ENCODE measurements around the gene NELFA.

The NELFA gene

GRCh38 chr4:2008921-2009650 lies at the start of gene NELFA:
TSS of gene NELFA (minus strand) at chr4:2008974. CDS start at chr4:2008959, 15 bp downstream.
- peak; percentile 92 for DNase-seq

DNA sequence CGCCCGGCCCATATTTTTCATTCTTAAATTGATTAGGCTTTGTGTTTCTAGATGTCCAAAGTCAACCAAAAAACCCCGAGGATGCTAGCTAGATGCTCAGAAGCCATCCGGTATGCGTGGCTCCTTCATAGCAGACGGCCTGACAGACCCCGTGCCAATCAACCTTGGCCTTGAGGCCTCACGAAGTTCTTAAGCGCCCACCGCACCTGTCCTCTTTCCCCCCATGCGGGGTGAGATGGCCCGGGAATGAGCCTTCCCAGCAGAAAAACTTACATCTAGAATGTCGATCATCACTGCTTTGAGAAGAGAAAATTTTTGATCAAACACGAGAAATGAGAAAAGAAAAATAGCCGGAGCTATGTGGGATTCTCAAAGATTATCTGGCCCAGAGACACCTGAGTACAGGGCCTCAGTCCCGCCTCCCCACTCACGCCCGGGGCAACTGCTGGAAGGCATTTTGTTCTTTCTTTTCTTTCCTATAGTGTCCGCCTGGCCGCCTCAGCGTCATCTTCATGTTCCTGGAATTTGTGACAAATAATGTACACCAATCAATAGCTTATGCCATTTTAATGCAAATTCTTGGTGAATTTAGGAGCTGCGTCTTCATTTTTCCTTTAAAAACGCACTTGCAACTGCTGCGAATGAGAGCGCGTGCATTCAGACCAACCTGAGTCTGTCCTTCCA lies 48.8 kb upstream of the NELFA start:
- no peak for DNase-seq

GRCh38 chr4:2054217-2054616 lies 45.4 kb upstream of the NELFA start:
- DNase-seq = no peak

GRCh38 chr4:2051086-2051485 lies 42.3 kb upstream of the NELFA start:
- no peak for DNase-seq

DNA sequence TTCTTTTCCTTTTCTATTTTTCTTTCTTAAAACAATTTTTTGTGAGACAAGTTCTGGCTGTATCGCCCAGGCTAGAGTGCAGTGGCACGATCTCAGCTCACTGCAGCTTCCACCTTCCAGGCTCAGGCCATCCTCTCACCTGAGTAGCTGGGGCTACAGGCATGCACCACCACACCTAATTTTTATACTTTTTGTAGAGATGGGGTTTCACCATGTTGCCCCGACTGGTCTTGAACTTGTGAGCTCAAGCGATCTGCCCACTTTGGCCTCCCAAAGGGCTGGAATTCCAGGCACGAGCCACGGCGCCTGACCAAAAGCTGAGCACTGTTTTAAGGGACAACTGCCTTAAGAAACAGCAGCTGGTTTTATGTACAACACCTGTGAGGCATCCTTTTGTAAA lies 41.0 kb upstream of the NELFA start:
- DNase-seq = no peak

DNA sequence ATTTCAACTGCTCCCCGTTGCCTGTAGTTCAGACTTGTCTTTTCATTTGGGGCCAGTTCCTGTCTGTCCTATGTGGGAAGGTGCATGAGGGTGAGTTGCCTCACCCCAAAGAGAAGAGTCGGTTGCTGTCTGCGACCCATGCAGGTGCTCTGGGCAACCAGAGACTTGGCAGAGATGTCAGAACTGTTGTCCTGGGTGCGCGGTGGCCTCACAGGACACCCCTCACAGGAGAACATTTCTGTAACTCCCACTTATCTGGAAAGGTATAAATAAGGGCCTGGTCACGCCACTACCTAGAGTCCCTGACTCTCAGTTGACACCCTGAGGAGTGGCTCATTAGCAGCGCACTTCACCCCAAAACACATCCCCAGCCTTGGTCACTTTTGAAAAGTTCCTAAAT lies 40.6 kb upstream of the NELFA start:
- DNase-seq = no peak

- no peak for DNase-seq
Measured at GRCh38 chr4:2048831-2049230, 40.1 kb upstream of the NELFA start.

- DNase-seq = no peak
Measured at GRCh38 chr4:2047781-2048581, 39.2 kb upstream of the NELFA start.

GRCh38 chr4:2047031-2047660 lies 38.4 kb upstream of the NELFA start:
- no peak for DNase-seq

DNA sequence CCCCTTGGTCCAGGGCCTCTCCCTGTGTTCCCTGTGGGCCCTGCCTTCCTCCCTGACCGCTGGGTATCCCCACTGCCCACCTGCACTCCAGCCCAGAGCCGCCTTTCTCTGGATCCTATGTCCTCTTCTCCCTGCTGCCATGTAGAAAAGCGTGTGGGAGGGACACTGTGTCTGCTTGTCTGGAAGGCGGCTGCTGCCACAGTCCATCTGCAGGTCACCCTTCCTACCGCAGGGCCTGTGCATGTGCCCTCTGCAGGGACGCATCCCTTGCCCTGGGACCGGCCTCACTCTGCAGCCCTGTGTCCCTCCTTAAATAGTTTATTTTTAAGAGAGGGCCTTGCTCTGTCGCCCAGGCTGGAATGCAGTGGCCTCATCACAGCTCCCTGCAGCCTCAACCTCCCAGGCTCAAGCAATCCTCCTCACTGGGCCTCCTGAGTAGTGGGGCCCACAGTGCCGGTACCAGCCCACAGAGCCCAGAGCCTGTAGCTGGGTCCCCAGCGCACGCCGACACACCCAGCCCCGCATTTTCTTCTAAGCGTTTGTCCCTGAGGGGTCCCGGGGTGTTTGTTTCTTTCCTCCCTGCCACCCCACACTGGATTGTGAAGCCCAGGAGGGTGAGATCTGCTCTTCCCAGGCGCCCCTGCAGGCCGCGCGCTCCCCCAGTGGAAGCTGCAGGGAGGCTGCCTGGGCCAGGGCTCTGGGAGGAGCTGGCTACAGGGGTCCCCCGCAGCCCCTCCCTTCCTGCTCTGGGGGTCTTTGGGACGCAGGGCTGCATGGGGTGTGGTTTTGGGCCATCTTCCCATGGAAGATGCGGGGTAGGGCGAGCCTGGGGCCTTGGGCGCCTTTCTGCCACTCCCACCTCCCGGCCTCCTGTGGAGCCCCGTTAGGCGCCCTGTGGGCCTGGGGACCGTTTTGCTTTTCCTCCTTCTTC lies 37.5 kb upstream of the NELFA start:
- no peak for DNase-seq

DNA sequence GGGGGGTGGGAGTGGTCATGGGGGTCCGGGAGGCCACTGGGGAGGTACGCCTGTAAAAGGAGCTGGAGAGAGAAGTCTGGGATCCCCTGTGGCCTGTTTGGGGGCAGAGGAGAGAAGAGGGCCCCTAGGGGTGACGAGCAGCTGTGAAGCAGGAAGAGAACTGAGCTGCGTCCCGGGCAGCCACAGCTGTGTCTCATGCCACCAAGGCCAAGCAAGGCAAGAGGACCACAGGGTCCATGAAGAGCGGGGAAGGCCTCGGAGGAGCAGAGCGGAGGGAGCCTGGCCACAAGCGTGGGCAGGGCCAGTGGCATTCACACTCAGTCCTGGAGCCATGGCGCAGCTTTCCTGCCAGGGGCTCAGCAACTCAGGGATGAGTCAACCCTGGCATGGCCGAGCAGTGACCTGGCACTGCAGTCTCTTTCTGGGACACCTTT lies 36.8 kb upstream of the NELFA start:
- no peak for DNase-seq

- DNase-seq = no peak
Measured at GRCh38 chr4:2044542-2045517, 36.1 kb upstream of the NELFA start.

- no peak for DNase-seq
Measured at GRCh38 chr4:2044119-2044485, 35.3 kb upstream of the NELFA start.

- no peak for DNase-seq
Measured at GRCh38 chr4:2043396-2044118, 34.8 kb upstream of the NELFA start.

- DNase-seq = no peak
Measured at GRCh38 chr4:2042947-2043395, 34.2 kb upstream of the NELFA start.

GRCh38 chr4:2042204-2042946 lies 33.6 kb upstream of the NELFA start:
- no peak for DNase-seq

DNA sequence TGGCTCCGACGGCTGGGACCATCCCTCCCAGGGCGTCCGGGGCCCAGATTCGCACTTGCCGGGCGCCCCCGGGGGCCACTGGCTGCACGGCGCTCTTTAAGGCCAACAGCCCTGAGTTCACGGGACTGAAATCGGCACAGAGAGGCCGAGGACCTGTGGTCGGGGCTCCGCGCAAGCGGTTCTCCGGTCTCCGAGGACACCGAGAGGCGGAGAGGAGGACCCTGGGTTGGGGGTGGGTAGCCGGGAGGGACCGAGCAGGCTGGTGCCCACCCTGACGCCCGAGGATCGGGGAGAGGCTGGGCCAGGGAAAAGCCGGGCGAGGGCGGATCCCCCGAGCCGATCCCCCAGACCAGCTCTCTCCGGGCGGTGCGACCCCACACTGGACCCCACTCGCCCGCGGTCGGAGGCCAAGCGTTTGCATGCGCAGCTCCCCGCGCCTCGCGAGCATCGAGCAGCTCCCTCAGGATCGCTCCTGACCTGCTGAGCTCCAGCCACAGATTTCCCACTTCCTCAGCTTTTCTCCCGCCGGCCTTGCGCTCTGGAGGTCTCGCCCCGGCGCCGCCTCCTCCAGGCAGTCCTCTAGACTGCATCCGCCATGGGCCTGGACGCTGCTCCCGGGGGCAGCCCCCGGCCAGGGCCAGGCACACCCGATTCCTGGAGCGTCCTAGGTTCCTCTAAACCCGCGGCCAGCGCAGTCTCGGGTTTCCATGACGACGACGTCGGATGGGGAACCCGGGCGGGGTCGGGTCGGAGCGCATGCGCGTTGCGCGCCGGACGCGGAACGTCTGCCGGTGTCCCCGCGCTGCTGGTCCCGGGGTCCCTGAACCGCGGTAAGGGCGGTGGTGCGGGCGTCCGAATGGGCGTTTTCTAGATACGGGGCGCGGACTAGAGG lies 32.7 kb upstream of the NELFA start:
- peak; percentile 68 for DNase-seq
